ENCODE data around the gene TSPAN9. TPM values are rescaled to one million over a fixed set of nuclear protein-coding genes. Genes with fewer than 3 reads are reported as not detected.

Gene TSPAN9
- total and polyA plus RNA-seq, 9 of the 15 experiments (the other 6 are each of a cell fraction or from before 2014, with no cell fraction given): 0.23 to 2.1 (median 0.60) TPM; not detected in 2

DNA sequence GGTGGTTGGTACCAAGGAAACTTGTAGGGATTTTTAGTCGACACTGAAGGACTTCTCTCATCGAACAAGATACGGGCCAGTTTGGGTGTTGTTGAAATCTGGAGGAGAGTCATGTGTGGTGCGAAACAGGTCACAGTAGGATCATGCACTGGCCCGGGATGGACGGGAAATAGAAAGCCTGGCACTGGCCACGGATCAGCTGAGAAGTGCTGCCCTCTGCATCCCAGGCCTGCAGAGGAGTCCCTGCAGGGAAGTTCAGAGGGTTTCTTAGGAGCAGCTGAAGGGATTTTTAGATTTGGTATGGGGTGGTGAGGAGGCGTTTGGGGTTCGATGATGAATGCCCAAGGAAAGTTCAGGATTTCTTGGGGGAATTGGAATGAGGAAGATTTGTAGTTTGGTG lies 63.1 kb downstream of the TSPAN9 start:
- intact Hi-C loops (cut with micrococcal nuclease): no loop called here

More for the DNA sequence above, 63.1 kb downstream of the TSPAN9 start:
- no peak overlapping the region for H2AFZ ChIP-seq (ENCODE audit: low read depth, low read length)
- in situ Hi-C loops (cut with MboI): no loop called here
- peaks cover 0 to 25% of the 10 kb centered on the region in 2 experiments; a peak in 3 of 5 replicates for H3K27me3 ChIP-seq (ENCODE audit: control insufficient read depth in 2 of 2, insufficient read depth in 2 of 2, low read length in 2 of 2)
- H3K4me2 ChIP-seq (ENCODE audit: insufficient read depth, low read length): no peak overlapping the region
- no peak overlapping the region for H3K4me3 ChIP-seq
- no peak for ATAC-seq
- H3K9ac ChIP-seq (ENCODE audit: insufficient read depth in 1 of 2, low read depth in 2 of 2, low read length in 2 of 2): no peak overlapping the region
- H3K9me1 ChIP-seq (ENCODE audit: control insufficient read depth, insufficient read depth, low read length): no peaks in the 10 kb centered on the region
- H3K27ac ChIP-seq (ENCODE audit: extremely low read depth, low read depth, low read length): no peak overlapping the region
- H3K9me3 ChIP-seq (replicated peaks; ENCODE audit: control insufficient read depth, insufficient read depth, low read depth, low read length): no peaks in the 10 kb centered on the region
- no peak for FAIRE-seq
- peaks cover 9% of the 10 kb centered on the region; the same call in 1 of the 2 replicates for H4K20me1 ChIP-seq (replicated peaks; ENCODE audit: control insufficient read depth, insufficient read depth, low read length)
- ChIA-PET CTCF (ENCODE audit: low intra/inter-chr PET ratio) (no interaction called here), POLR2A (no interaction called here)
- WGBS (ENCODE audit: insufficient coverage, low coverage, missing lambda C conversion rate): 1% methylated on average over 9 of the region's 9 CpGs
- TF ChIP-seq ZC3H8 (IDR thresholded peaks at IDR 0.05): no peak
- no peak for TF ChIP-seq U2AF1 (optimal IDR thresholded peaks at IDR 0.05; ENCODE audit: low read depth, low read length)
- TF ChIP-seq GABPB2 (CRISPR knock-in tag; conservative IDR thresholded peaks at IDR 0.05): no peak
- TF ChIP-seq THRAP3 (IDR thresholded peaks at IDR 0.05; ENCODE audit: borderline replicate concordance): no peak
- TF ChIP-seq ZNF785 (CRISPR knock-in tag; IDR thresholded peaks at IDR 0.05): no peak
- no peak for TF ChIP-seq SLC30A9 (CRISPR knock-in tag; IDR thresholded peaks at IDR 0.05)
- TF ChIP-seq, protein P1, sequence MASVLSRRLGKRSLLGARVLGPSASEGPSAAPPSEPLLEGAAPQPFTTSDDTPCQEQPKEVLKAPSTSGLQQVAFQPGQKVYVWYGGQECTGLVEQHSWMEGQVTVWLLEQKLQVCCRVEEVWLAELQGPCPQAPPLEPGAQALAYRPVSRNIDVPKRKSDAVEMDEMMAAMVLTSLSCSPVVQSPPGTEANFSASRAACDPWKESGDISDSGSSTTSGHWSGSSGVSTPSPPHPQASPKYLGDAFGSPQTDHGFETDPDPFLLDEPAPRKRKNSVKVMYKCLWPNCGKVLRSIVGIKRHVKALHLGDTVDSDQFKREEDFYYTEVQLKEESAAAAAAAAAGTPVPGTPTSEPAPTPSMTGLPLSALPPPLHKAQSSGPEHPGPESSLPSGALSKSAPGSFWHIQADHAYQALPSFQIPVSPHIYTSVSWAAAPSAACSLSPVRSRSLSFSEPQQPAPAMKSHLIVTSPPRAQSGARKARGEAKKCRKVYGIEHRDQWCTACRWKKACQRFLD (CRISPR knock-in tag; IDR thresholded peaks at IDR 0.05): no peak
- DNase-seq (ENCODE audit: extremely low read depth in 1 of 4, low spot score in 3 of 4): no peak
- BruUV-seq (replicated peaks): no TSS peak
- no peaks in the 10 kb centered on the region for H3K36me3 ChIP-seq (ENCODE audit: control insufficient read depth, insufficient read depth, low read length)
- 0 out of 5 replicates have a peak, but pooled peaks cover 0 to 3% of the 10 kb centered on the region in 2 experiments for H3K4me1 ChIP-seq (replicated peaks in 1 of 2; ENCODE audit: control insufficient read depth in 2 of 2, insufficient read depth in 2 of 2, low read length in 2 of 2)
- no peaks in the 10 kb centered on the region for H3K79me2 ChIP-seq (ENCODE audit: control insufficient read depth, insufficient read depth, low read length)

All from K562 (cell line).